ENCODE results near the gene NR2F1-AS1.
A peak's percentile ranks its signal among the peaks of the same experiment; 100 is the strongest.

NR2F1-AS1 gene

GRCh38 chr5:93599399-93600120 lies 18.5 kb upstream of the NR2F1-AS1 start:
- H3K27ac ChIP-seq, result no peak overlapping the region
- TF ChIP-seq, protein P1, sequence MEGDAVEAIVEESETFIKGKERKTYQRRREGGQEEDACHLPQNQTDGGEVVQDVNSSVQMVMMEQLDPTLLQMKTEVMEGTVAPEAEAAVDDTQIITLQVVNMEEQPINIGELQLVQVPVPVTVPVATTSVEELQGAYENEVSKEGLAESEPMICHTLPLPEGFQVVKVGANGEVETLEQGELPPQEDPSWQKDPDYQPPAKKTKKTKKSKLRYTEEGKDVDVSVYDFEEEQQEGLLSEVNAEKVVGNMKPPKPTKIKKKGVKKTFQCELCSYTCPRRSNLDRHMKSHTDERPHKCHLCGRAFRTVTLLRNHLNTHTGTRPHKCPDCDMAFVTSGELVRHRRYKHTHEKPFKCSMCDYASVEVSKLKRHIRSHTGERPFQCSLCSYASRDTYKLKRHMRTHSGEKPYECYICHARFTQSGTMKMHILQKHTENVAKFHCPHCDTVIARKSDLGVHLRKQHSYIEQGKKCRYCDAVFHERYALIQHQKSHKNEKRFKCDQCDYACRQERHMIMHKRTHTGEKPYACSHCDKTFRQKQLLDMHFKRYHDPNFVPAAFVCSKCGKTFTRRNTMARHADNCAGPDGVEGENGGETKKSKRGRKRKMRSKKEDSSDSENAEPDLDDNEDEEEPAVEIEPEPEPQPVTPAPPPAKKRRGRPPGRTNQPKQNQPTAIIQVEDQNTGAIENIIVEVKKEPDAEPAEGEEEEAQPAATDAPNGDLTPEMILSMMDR (conservative IDR thresholded peaks at IDR 0.05; ENCODE audit: low read depth), result no peak
- DNase-seq (ENCODE audit: low spot score), result no peak
- ChIA-PET POLR2A (ENCODE audit: low non-redundant PET) (no interaction called here), CTCF (interaction anchor here (0.7 to 0.9 kb wide), 2 partner anchors 8 to 310 kb away, joined by 3 to 4 read pairs; no protein-coding TSS in a partner anchor)

DNA sequence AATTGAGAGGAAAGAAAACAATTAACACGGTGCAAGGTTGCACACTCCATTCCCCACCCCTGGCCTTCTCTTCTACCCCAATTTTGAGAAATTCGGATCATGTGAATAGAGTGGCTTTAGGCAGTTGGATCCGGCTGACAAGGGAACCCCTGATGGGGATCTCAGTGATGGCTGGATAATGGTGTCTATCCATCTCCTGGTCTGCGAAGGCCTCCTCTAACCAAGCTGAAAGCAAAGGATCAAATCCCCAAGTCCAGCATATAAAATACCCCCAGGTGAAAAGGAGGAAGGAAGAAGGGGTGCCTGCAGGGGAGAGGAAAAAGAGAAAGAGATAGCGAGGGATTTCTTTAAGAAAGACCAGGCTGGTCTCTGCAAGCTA lies 18.0 kb upstream of the NR2F1-AS1 start:
- CTCF ChIA-PET, result interaction anchor here (0.6 to 0.7 kb wide), 2 partner anchors 202 to 311 kb away, joined by 3 to 4 read pairs; no protein-coding TSS in a partner anchor
- no peak overlapping the region for H3K27ac ChIP-seq
- POLR2A ChIA-PET (ENCODE audit: low non-redundant PET), result no interaction called here
- TF ChIP-seq, protein P1 (conservative IDR thresholded peaks at IDR 0.05; ENCODE audit: low read depth), result no peak
- DNase-seq (ENCODE audit: low spot score), result no peak

- CTCF ChIA-PET, result interaction anchor here (0.6 to 0.7 kb wide), 3 partner anchors 203 to 312 kb away, joined by 3 to 4 read pairs (median 3); no protein-coding TSS in a partner anchor
- no peak overlapping the region for H3K27ac ChIP-seq
- DNase-seq (ENCODE audit: low spot score), result no peak
- TF ChIP-seq, protein P1 (conservative IDR thresholded peaks at IDR 0.05; ENCODE audit: low read depth), result no peak
- POLR2A ChIA-PET (ENCODE audit: low non-redundant PET), result no interaction called here
These were observed 17.3 kb upstream of the NR2F1-AS1 start for GRCh38 chr5:93598091-93599000.

DNA sequence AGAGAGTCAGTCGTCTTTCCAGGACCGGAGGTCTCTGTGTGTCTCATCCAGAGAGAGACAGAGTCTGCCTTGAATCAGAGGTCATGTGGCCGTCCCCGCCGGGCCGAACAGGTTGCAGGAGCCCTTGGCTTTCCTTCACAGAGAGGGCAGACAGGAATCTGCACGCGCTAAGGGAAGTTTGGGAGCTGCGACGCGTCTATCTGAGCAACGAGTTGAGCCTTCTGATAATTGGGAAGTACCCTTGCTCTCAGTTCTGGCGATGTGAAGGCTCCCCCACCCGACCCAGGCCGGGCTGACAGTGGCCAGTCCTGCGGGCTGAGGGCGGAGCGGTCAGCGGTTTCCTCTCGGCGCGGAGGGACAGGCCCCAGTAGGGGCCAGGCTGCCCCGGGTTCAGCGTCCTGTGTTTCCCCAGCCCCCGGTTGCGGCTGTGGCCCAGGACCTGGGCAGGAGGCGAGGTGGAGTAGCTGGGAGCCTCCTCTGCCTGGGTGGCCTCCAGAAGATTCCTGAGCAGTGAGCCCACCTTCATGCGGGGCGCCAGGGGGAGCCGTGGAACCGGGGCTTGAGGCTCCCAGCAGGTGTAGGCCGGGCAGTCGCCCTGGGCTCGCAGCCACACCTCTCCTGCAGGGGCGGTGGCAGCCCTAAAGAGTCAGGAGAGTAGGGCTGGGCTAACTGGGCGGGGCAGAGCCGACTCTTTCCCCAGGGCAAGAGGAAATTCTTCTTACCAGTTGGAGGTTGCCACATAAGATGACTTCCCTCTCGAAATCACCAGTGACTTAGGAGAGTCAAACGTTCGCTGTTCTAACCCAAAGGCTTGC lies 15.9 kb upstream of the NR2F1-AS1 start:
- TF ChIP-seq, protein P1 (conservative IDR thresholded peaks at IDR 0.05; ENCODE audit: low read depth), result no peak
- CTCF ChIA-PET, result interaction anchor here (0.7 kb wide), 1 partner anchor 205 kb away, joined by 3 read pairs; no protein-coding TSS in a partner anchor
- POLR2A ChIA-PET (ENCODE audit: low non-redundant PET), result no interaction called here
- no peak overlapping the region for H3K27ac ChIP-seq
- peak; percentile 77 for DNase-seq (ENCODE audit: low spot score)

- DNase-seq (ENCODE audit: low spot score), result no peak
- CTCF ChIA-PET, result no interaction called here
- TF ChIP-seq, protein P1 (conservative IDR thresholded peaks at IDR 0.05; ENCODE audit: low read depth), result no peak
- POLR2A ChIA-PET (ENCODE audit: low non-redundant PET), result no interaction called here
- no peak overlapping the region for H3K27ac ChIP-seq
These were observed 15.3 kb upstream of the NR2F1-AS1 start for GRCh38 chr5:93596310-93596675.
